ENCODE data around the gene NFATC1.

DNA sequence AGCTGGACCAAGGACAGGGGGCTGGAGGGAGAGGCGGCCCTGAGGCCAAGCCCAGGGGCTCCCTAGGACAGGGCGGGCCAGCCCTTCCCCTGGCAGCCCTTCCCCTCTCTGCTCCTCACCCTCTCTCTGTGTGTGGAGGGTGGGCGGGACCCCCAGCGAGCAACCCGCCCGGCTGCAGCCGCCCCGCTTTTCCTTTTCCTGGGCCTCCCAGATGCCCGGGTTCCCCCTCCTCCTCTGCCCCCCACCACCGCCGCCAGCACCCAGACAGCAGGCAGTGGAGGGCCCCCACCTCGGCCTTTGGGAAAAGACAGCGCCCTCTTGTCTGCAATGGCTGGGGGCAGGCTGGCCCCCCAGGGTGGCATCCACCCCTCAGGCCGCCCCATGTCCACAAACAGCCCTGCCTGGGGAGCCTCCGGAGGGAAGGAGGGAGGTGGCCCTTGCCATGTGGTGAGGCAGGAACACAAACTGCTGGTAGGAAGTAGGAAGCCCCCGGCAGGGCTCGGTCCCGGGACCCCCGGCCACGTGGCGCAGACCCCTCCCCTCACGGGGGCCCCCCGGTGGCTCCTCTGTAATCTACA, 148.7 kb downstream of the NFATC1 start:
- TF ChIP-seq CTCF (IDR thresholded peaks at IDR 0.05) = no peak
- no peak for TF ChIP-seq POLR2A (IDR thresholded peaks at IDR 0.05)
- TF ChIP-seq EP300 (IDR thresholded peaks at IDR 0.05) = no peak

Measured in ovary (tissue), 3 donors.